ENCODE measurements around the gene AHDC1. TPM values are rescaled to one million over a fixed set of nuclear protein-coding genes. Genes with fewer than 3 reads are reported as not detected.

The AHDC1 gene
- total and polyA plus RNA-seq, 9 of the 15 experiments (the other 6 are each of a cell fraction or from before 2014, with no cell fraction given): 0.21 to 36.4 (median 4.7) TPM

- TF ChIP-seq HMGXB4 (CRISPR knock-in tag; IDR thresholded peaks at IDR 0.05): no peak
- no peak for TF ChIP-seq ZNF57 (CRISPR knock-in tag; IDR thresholded peaks at IDR 0.05)
- peak; percentile 32 for TF ChIP-seq PCBP2 (IDR thresholded peaks at IDR 0.05; ENCODE audit: low read depth, low read length, poor library complexity, severe bottlenecking)
- peak; percentile 43; the same call in 1 of the 2 replicates for TF ChIP-seq ZBTB26 (CRISPR knock-in tag; IDR thresholded peaks at IDR 0.05)
- no peak for TF ChIP-seq TAL1 (IDR thresholded peaks at IDR 0.05)
- TF ChIP-seq HDGF (IDR thresholded peaks at IDR 0.05): no peak
- no peak for TF ChIP-seq ZNF239 (CRISPR knock-in tag; IDR thresholded peaks at IDR 0.05)
- TF ChIP-seq MXD1 (CRISPR knock-in tag; IDR thresholded peaks at IDR 0.05; ENCODE audit: borderline replicate concordance, poor library complexity, severe bottlenecking): no peak
- TF ChIP-seq USF2 (CRISPR knock-in tag; IDR thresholded peaks at IDR 0.05): no peak
- TF ChIP-seq MEF2A (IDR thresholded peaks at IDR 0.05; ENCODE audit: control insufficient read depth, low read depth, low read length): no peak
- no peak for TF ChIP-seq BRD9 (IDR thresholded peaks at IDR 0.05; ENCODE audit: low read depth, partially characterized antibody)
- TF ChIP-seq SNRNP70 (optimal IDR thresholded peaks at IDR 0.05; ENCODE audit: low read depth, low read length): no peak
- TF ChIP-seq ZNF282 (CRISPR knock-in tag; IDR thresholded peaks at IDR 0.05): no peak
- no peak for TF ChIP-seq U2AF2 (optimal IDR thresholded peaks at IDR 0.05; ENCODE audit: low read depth, low read length)
- TF ChIP-seq RAD21 (CRISPR knock-in tag; conservative IDR thresholded peaks at IDR 0.05 in 1 of 2, IDR thresholded peaks at IDR 0.05 in 1 of 2): peak; percentile 14 to 44; a peak in 3 of 4 replicates
- TF ChIP-seq NCOA2 (IDR thresholded peaks at IDR 0.05; ENCODE audit: partially characterized antibody in 2 of 2): no peak
- peak; percentile 84 for TF ChIP-seq NFIC (IDR thresholded peaks at IDR 0.05)
- no peak for TF ChIP-seq ZBTB49 (CRISPR knock-in tag; IDR thresholded peaks at IDR 0.05; ENCODE audit: borderline replicate concordance)
- TF ChIP-seq TAF1 (IDR thresholded peaks at IDR 0.05; ENCODE audit: control insufficient read depth, extremely low read depth, insufficient read depth, low read length, severe bottlenecking): peak; percentile 84
Observed at GRCh38 chr1:27603681-27604578, at the start of gene AHDC1 (continued).

Measured in K562 (cell line).